Panc1 (cell line): ENCODE results near the gene CLBA1. TPM values are rescaled to one million over a fixed set of nuclear protein-coding genes. Genes with fewer than 3 reads are reported as not detected.

Source experiments
- ATAC-seq: fragments of 200-7000 bp; cut with Tn5 transposase; 2 replicates; pipeline ENCODE4 v1.9.1; 2020; ENCODE audit warnings: mild to moderate bottlenecking, moderate library complexity
- BruUV-seq: library from RNA; stranded (reverse); fragments of 400-500 nt; replicated peaks from 2 replicates; lab custom pipeline; 2021; lab: Mats Ljungman, UMichigan
- CTCF ChIA-PET: fragments of 300-600 bp; sonication (Branson Sonifier 250); formaldehyde crosslinking; loops from one replicate; lab custom pipeline; 2022; ENCODE audit warnings: antibody characterized with exemption; lab: Charles Lee
- POLR2A ChIA-PET: fragments of 300-600 bp; sonication (Branson Sonifier 250); formaldehyde crosslinking; loops from one replicate; lab custom pipeline; 2022; ENCODE audit warnings: antibody characterized with exemption; lab: Charles Lee
- DNase-seq: peaks from one replicate; pipeline ENCODE4 v3.0.0-alpha.2; 2010; ENCODE audit warnings: low read depth, low spot score
- H3K27ac ChIP-seq: 2 replicates; pipeline ENCODE4 v1.5.1; 2011; ENCODE audit warnings: mild to moderate bottlenecking, low read length, inconsistent platforms
- H3K27me3 ChIP-seq: fragments of 200-500 bp; sonication (Bioruptor generic); 2 replicates; pipeline ENCODE4 v1.6.0; 2014; ENCODE audit warnings: low read length, inconsistent platforms; ENCODE audit not compliant: control insufficient read depth, insufficient read depth
- H3K36me3 ChIP-seq: fragments of 200-500 bp; sonication (Bioruptor generic); 2 replicates; pipeline ENCODE4 v1.5.1; 2014; ENCODE audit warnings: inconsistent platforms, mild to moderate bottlenecking, low read length, moderate library complexity; ENCODE audit not compliant: control insufficient read depth, insufficient read depth
- H3K4me1 ChIP-seq: 2 replicates; pipeline ENCODE4 v1.5.1; 2011; ENCODE audit warnings: inconsistent platforms, mild to moderate bottlenecking, low read length, moderate library complexity; ENCODE audit not compliant: control insufficient read depth, insufficient read depth
- H3K4me3 ChIP-seq, 2 experiments: 2 replicates each; pipeline ENCODE4 v1.5.1; 2011 to 2012; ENCODE audit warnings: low read depth in 2 of 2, low read length in 2 of 2, mild to moderate bottlenecking in 2 of 2, inconsistent platforms in 1 of 2, moderate library complexity in 1 of 2
- H3K9me3 ChIP-seq: fragments of 200-500 bp; sonication (Bioruptor generic); 2 replicates; pipeline ENCODE4 v1.5.1; 2014; ENCODE audit warnings: low read depth, mild to moderate bottlenecking, inconsistent platforms, low read length, moderate library complexity; ENCODE audit not compliant: control insufficient read depth, insufficient read depth
- POLR2AphosphoS5 ChIP-seq: IDR thresholded peaks from 2 replicates; pipeline ENCODE4 v1.6.1; 2012; ENCODE audit warnings: mild to moderate bottlenecking, low read depth, low read length, moderate library complexity
- SIN3A ChIP-seq: IDR thresholded peaks from 2 replicates; pipeline ENCODE4 v1.6.1; 2012; ENCODE audit warnings: low read depth, mild to moderate bottlenecking, low read length, moderate library complexity, borderline replicate concordance; ENCODE audit not compliant: insufficient read depth
- TCF7L2 ChIP-seq: IDR thresholded peaks from 2 replicates; pipeline ENCODE4 v1.6.1; 2011; ENCODE audit warnings: mild to moderate bottlenecking, low read depth, low read length, inconsistent platforms
- in situ Hi-C: cut with HindIII; loops from 2 replicates; pipeline ENCODE4 v1.10.0; 2016; ENCODE audit warnings: low sequenced_read_pairs, low pct_unique_long_range_greater_than_20kb
- intact Hi-C: fragments of 100-400 bp; cut with micrococcal nuclease; formaldehyde crosslinking; loops from one replicate; pipeline ENCODE4 v1.10.0; 2022; ENCODE audit not compliant: unreplicated experiment
- total RNA-seq: library from RNA; stranded (reverse); gene quantifications from one replicate; pipeline ENCODE4 v1.2.1, GENCODE V29; 2021; ENCODE audit not compliant: unreplicated experiment
- TF ChIP-seq, protein P1 (sequence below): fragments of 450-650 bp; IDR thresholded peaks from 2 replicates; pipeline ENCODE4 v1.5.1; 2017; ENCODE audit warnings: mild to moderate bottlenecking
- TF ChIP-seq, protein P2 (sequence below), 2 experiments: IDR thresholded peaks; 2 replicates each; pipeline ENCODE4 v1.6.1; 2011 to 2012; ENCODE audit warnings: low read depth in 2 of 2, control low read depth in 1 of 2, low read length in 1 of 2, mild to moderate bottlenecking in 1 of 2, moderate library complexity in 1 of 2; ENCODE audit not compliant: insufficient read depth in 1 of 2

Gene CLBA1
- total RNA-seq, 1 experiment from 2014 or later, result 13.8 TPM

DNA sequence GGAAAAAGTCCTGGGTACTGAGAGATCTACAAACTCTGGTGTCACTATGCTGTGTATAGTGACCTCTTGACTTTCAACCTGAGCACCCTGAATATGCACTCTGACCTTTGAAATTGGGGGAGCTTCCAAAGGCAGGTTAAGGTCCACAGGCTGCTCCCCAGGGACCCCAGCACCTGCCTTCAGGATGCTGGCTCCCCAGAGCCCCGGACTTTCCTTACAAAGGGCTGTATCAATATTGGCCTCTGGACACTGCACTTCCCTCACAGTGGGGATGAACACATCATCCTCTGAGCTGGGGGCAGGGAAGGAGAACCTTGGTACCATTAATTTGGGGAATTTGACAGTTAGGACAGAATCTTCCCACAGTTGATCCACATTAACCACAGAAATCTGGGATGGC is 46.6 kb upstream of the CLBA1 start:
- Histone ChIP-seq H3K27me3 (no peaks in the 10 kb centered on the region), H3K9me3 (no peaks in the 10 kb centered on the region), H3K27ac (no peak overlapping the region), H3K4me1 (no peaks in the 10 kb centered on the region), H3K4me3 (no peak overlapping the region), H3K36me3 (peaks cover 5% of the 10 kb centered on the region)
- POLR2A ChIA-PET, result no interaction called here
- in situ Hi-C loops, result no loop called here
- intact Hi-C loops, result no loop called here
- ATAC-seq (no peak), DNase-seq (no peak)
- no TSS peak for BruUV-seq
- CTCF ChIA-PET, result no interaction called here
- TF ChIP-seq TCF7L2 (no peak), SIN3A (no peak), POLR2AphosphoS5 (no peak)
- TF ChIP-seq, protein P1, sequence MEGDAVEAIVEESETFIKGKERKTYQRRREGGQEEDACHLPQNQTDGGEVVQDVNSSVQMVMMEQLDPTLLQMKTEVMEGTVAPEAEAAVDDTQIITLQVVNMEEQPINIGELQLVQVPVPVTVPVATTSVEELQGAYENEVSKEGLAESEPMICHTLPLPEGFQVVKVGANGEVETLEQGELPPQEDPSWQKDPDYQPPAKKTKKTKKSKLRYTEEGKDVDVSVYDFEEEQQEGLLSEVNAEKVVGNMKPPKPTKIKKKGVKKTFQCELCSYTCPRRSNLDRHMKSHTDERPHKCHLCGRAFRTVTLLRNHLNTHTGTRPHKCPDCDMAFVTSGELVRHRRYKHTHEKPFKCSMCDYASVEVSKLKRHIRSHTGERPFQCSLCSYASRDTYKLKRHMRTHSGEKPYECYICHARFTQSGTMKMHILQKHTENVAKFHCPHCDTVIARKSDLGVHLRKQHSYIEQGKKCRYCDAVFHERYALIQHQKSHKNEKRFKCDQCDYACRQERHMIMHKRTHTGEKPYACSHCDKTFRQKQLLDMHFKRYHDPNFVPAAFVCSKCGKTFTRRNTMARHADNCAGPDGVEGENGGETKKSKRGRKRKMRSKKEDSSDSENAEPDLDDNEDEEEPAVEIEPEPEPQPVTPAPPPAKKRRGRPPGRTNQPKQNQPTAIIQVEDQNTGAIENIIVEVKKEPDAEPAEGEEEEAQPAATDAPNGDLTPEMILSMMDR, result no peak
- TF ChIP-seq, protein P2, sequence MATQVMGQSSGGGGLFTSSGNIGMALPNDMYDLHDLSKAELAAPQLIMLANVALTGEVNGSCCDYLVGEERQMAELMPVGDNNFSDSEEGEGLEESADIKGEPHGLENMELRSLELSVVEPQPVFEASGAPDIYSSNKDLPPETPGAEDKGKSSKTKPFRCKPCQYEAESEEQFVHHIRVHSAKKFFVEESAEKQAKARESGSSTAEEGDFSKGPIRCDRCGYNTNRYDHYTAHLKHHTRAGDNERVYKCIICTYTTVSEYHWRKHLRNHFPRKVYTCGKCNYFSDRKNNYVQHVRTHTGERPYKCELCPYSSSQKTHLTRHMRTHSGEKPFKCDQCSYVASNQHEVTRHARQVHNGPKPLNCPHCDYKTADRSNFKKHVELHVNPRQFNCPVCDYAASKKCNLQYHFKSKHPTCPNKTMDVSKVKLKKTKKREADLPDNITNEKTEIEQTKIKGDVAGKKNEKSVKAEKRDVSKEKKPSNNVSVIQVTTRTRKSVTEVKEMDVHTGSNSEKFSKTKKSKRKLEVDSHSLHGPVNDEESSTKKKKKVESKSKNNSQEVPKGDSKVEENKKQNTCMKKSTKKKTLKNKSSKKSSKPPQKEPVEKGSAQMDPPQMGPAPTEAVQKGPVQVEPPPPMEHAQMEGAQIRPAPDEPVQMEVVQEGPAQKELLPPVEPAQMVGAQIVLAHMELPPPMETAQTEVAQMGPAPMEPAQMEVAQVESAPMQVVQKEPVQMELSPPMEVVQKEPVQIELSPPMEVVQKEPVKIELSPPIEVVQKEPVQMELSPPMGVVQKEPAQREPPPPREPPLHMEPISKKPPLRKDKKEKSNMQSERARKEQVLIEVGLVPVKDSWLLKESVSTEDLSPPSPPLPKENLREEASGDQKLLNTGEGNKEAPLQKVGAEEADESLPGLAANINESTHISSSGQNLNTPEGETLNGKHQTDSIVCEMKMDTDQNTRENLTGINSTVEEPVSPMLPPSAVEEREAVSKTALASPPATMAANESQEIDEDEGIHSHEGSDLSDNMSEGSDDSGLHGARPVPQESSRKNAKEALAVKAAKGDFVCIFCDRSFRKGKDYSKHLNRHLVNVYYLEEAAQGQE (IDR thresholded peaks at IDR 0.05; ENCODE audit: insufficient read depth in 1 of 2, low read depth in 2 of 2, low read length in 1 of 2), result no peak

DNA sequence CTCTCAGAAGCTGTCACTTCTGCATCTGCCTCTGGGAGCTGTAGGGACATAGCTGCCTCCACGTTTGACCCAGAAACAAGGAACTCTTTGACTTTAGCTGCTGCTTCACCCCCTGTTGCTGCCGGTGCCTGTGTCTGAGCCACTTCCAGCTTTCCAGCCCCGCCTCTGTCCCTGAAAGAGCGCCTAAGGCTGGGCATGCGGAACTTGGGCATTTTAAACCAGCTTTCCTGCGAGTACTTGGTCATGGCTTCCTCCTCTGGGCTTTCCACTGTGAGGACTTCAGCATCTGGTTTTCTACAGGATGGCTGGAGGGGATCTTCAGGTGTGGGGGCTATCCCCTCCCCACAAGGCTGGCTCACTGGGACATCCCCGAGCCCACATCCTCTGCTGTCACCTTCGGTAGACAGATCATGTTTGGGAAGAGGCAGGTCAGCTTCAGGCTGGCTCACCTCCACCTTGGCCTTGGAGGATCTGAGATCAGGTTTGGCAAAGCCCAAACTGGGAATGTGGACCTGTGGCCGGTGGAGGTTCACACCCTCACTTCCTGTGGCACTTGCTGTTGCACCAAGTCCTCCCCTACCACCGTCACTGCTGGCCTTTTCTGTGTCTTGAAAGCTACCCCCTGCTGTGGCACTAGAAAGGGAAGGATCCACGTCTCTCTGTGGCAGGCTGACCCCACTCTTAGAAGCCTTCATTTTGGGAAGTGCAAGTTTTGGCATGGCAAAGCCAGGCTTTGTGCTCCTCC is 45.8 kb upstream of the CLBA1 start:
- POLR2A ChIA-PET, result no interaction called here
- intact Hi-C loops (no loop called here), in situ Hi-C loops (no loop called here)
- CTCF ChIA-PET, result no interaction called here
- Histone ChIP-seq H3K27me3 (no peaks in the 10 kb centered on the region), H3K4me1 (no peaks in the 10 kb centered on the region), H3K9me3 (no peaks in the 10 kb centered on the region), H3K4me3 (no peak overlapping the region), H3K36me3 (peaks cover 5% of the 10 kb centered on the region), H3K27ac (no peak overlapping the region)
- ATAC-seq, result no peak
- no TSS peak for BruUV-seq
- no peak for DNase-seq
- no peak for TF ChIP-seq TCF7L2
- TF ChIP-seq, protein P1, result no peak
- TF ChIP-seq, protein P2 (IDR thresholded peaks at IDR 0.05; ENCODE audit: insufficient read depth in 1 of 2, low read depth in 2 of 2, low read length in 1 of 2), result no peak
- TF ChIP-seq POLR2AphosphoS5, result no peak
- no peak for TF ChIP-seq SIN3A
